Ishikawa (cell line): ENCODE data around the gene CNGA3.

ENCODE experiments used
- CEBPB ChIP-seq: IDR thresholded peaks from 2 replicates; pipeline ENCODE4 v1.6.1; 2012
- CREB1 ChIP-seq: IDR thresholded peaks from 2 replicates; pipeline ENCODE4 v1.6.1; 2012; ENCODE audit warnings: low read depth
- EP300 ChIP-seq: IDR thresholded peaks from 2 replicates; pipeline ENCODE4 v1.6.1; 2012; ENCODE audit warnings: borderline replicate concordance
- FOXM1 ChIP-seq: IDR thresholded peaks from 2 replicates; pipeline ENCODE4 v1.6.1; 2012; ENCODE audit warnings: low read depth, borderline replicate concordance
- NFIC ChIP-seq: IDR thresholded peaks from 2 replicates; pipeline ENCODE4 v1.6.1; 2012
- TAF1 ChIP-seq: IDR thresholded peaks from 2 replicates; pipeline ENCODE4 v1.6.1; 2012; ENCODE audit warnings: low read depth, mild to moderate bottlenecking
- YY1 ChIP-seq: IDR thresholded peaks from 2 replicates; pipeline ENCODE4 v1.6.1; 2012; ENCODE audit warnings: low read depth
- TF ChIP-seq, protein P1 (sequence below): IDR thresholded peaks from 2 replicates; pipeline ENCODE4 v1.6.1; 2012

- TF ChIP-seq, protein P1, sequence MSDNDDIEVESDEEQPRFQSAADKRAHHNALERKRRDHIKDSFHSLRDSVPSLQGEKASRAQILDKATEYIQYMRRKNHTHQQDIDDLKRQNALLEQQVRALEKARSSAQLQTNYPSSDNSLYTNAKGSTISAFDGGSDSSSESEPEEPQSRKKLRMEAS = no peak
- TF ChIP-seq YY1 (no peak), EP300 (no peak), CEBPB (no peak), CREB1 (no peak), TAF1 (no peak), NFIC (no peak), FOXM1 (no peak)
These were observed 45.5 kb downstream of the CNGA3 start for GRCh38 chr2:98391581-98392270.
